GM12872 (cell line): ENCODE data around the gene KLHL40.

Experiments
- CTCF ChIP-seq: IDR thresholded peaks from 3 replicates; pipeline ENCODE4 v1.5.1; 2011; ENCODE audit warnings: low read depth, mild to moderate bottlenecking, low read length, moderate library complexity; ENCODE audit not compliant: insufficient read depth

Gene KLHL40

GRCh38 chr3:42694366-42694765 lies 9.0 kb downstream of the KLHL40 start:
- TF ChIP-seq CTCF = no peak

- TF ChIP-seq CTCF = no peak
Measured at GRCh38 chr3:42696356-42697288, 11.3 kb downstream of the KLHL40 start.

GRCh38 chr3:42697289-42698051 lies 12.1 kb downstream of the KLHL40 start:
- TF ChIP-seq CTCF = no peak

GRCh38 chr3:42698216-42698910 lies 13.0 kb downstream of the KLHL40 start:
- no peak for TF ChIP-seq CTCF

GRCh38 chr3:42698911-42699230 lies 13.5 kb downstream of the KLHL40 start:
- no peak for TF ChIP-seq CTCF

GRCh38 chr3:42699511-42699971 lies 14.2 kb downstream of the KLHL40 start:
- TF ChIP-seq CTCF = no peak
